HepG2 (cell line): ENCODE measurements around the gene MORN3. TPM values are rescaled to one million over a fixed set of nuclear protein-coding genes. Genes with fewer than 3 reads are reported as not detected.

ENCODE experiments used
- CEBPG ChIP-seq: IDR thresholded peaks from 2 replicates; pipeline ENCODE4 v1.6.1; 2016
- ERF ChIP-seq: IDR thresholded peaks from 2 replicates; pipeline ENCODE4 v1.6.1; 2018; ENCODE audit warnings: missing biosample characterization, missing genetic modification reagents
- GATAD1 ChIP-seq: IDR thresholded peaks from 2 replicates; pipeline ENCODE4 v1.6.1; 2016; ENCODE audit warnings: missing genetic modification reagents, missing compliant biosample characterization
- GPBP1L1 ChIP-seq: sonication (generic); formaldehyde crosslinking; IDR thresholded peaks from 2 replicates; pipeline ENCODE4 v1.5.0; 2020; ENCODE audit warnings: mild to moderate bottlenecking, missing genetic modification reagents
- HDAC1 ChIP-seq: sonication (generic); formaldehyde crosslinking; IDR thresholded peaks from 2 replicates; pipeline ENCODE4 v1.5.1; 2020; ENCODE audit warnings: mild to moderate bottlenecking, missing genetic modification reagents
- KLF11 ChIP-seq: IDR thresholded peaks from 2 replicates; pipeline ENCODE4 v1.6.1; 2016; ENCODE audit warnings: missing compliant biosample characterization
- KLF15 ChIP-seq: sonication (generic); formaldehyde crosslinking; IDR thresholded peaks from 2 replicates; pipeline ENCODE4 v1.8.1; 2023; ENCODE audit warnings: borderline replicate concordance, mild to moderate bottlenecking, inconsistent platforms, missing genetic modification reagents, mixed read lengths
- KLF9 ChIP-seq: IDR thresholded peaks from 2 replicates; pipeline ENCODE4 v1.6.1; 2016; ENCODE audit warnings: low read depth
- NAIF1 ChIP-seq: sonication (generic); formaldehyde crosslinking; IDR thresholded peaks from 2 replicates; pipeline ENCODE4 v1.5.0; 2020; ENCODE audit warnings: mild to moderate bottlenecking, missing genetic modification reagents, borderline replicate concordance
- NPAS2 ChIP-seq: sonication (generic); formaldehyde crosslinking; IDR thresholded peaks from 2 replicates; pipeline ENCODE4 v1.8.0; 2022; ENCODE audit warnings: mild to moderate bottlenecking, missing genetic modification reagents, borderline replicate concordance
- SNAPC4 ChIP-seq: sonication (generic); formaldehyde crosslinking; IDR thresholded peaks from 2 replicates; pipeline ENCODE4 v1.4.0; 2020; ENCODE audit warnings: mild to moderate bottlenecking, missing genetic modification reagents
- SP2 ChIP-seq: sonication (generic); formaldehyde crosslinking; IDR thresholded peaks from 2 replicates; pipeline ENCODE4 v1.5.1; 2020; ENCODE audit warnings: mild to moderate bottlenecking, missing genetic modification reagents
- TAF1 ChIP-seq: sonication (generic); formaldehyde crosslinking; IDR thresholded peaks from 2 replicates; pipeline ENCODE4 v1.4.0; 2020; ENCODE audit warnings: missing genetic modification reagents
- TCF7L2 ChIP-seq: IDR thresholded peaks from 2 replicates; pipeline ENCODE4 v1.6.1; 2011; ENCODE audit warnings: mild to moderate bottlenecking, low read depth, low read length, moderate library complexity
- TFDP1 ChIP-seq: IDR thresholded peaks from 2 replicates; pipeline ENCODE4 v1.6.1; 2016; ENCODE audit warnings: missing compliant biosample characterization, missing genetic modification reagents, borderline replicate concordance
- ZBTB34 ChIP-seq: sonication (generic); formaldehyde crosslinking; IDR thresholded peaks from 2 replicates; pipeline ENCODE4 v1.8.0; 2022; ENCODE audit warnings: mild to moderate bottlenecking, missing genetic modification reagents
- ZFX ChIP-seq: sonication (generic); formaldehyde crosslinking; IDR thresholded peaks from 2 replicates; pipeline ENCODE4 v1.4.0; 2020; ENCODE audit warnings: mild to moderate bottlenecking, low read depth, missing genetic modification reagents, moderate library complexity
- ZMYM2 ChIP-seq: sonication (generic); formaldehyde crosslinking; IDR thresholded peaks from 2 replicates; pipeline ENCODE4 v1.8.0; 2022; ENCODE audit warnings: mild to moderate bottlenecking, missing genetic modification reagents
- ZNF615 ChIP-seq: sonication (generic); formaldehyde crosslinking; IDR thresholded peaks from 2 replicates; pipeline ENCODE4 v1.5.0; 2020; ENCODE audit warnings: mild to moderate bottlenecking, missing genetic modification reagents, borderline replicate concordance
- ZNF766 ChIP-seq: sonication (generic); formaldehyde crosslinking; IDR thresholded peaks from 2 replicates; pipeline ENCODE4 v1.5.0; 2020; ENCODE audit warnings: missing genetic modification reagents, borderline replicate concordance
- polyA plus RNA-seq, 8 experiments: library from polyadenylated mRNA; depleted of rRNA in 3 of 8; stranded (reverse) in 7 of 8; unstranded in 1 of 8; fragments of >200 nt; fragmentation: Illumina TruSeq in 4 of 8; extraction: Trizol in 4 of 8; gene quantifications; 2 replicates each; pipeline versions ENCODE4 v1.2.1 to v1.2.3, GENCODE V29; 2011 to 2016; ENCODE audit warnings: low read depth in 4 of 8, missing spikeins in 1 of 8, mixed read lengths in 1 of 8; ENCODE audit not compliant: insufficient read depth in 1 of 8
- total RNA-seq, 5 experiments: library from RNA; depleted of rRNA; stranded (reverse); fragments of >200 nt; fragmentation: Illumina TruSeq; extraction: Trizol; gene quantifications; 2 replicates each; pipeline ENCODE4 v1.2.3, GENCODE V29; 2016; ENCODE audit warnings: low read depth in 1 of 5

The MORN3 gene
- total and polyA plus RNA-seq, 2 of the 13 experiments (the other 11 are each of a cell fraction or from before 2014, with no cell fraction given) = 1.1 to 2.0 TPM

GRCh38 chr12:121626853-121627640 lies 42.4 kb downstream of the MORN3 start (continued):
- TF ChIP-seq ZNF615 (CRISPR knock-in tag) (no peak), NAIF1 (CRISPR knock-in tag) (no peak), KLF9 (CRISPR knock-in tag) (no peak), SNAPC4 (CRISPR knock-in tag) (no peak), ZBTB34 (no peak), ZNF766 (no peak), HDAC1 (CRISPR knock-in tag) (peak; percentile 41; the same call in 1 of the 2 replicates), SP2 (CRISPR knock-in tag) (peak; percentile 4; the same call in 1 of the 2 replicates), KLF15 (CRISPR knock-in tag) (0 out of 2 replicates have a peak, but pooled peaks have one; percentile 45), TCF7L2 (no peak), ZMYM2 (no peak), CEBPG (no peak), GPBP1L1 (CRISPR knock-in tag) (no peak), KLF11 (CRISPR knock-in tag) (no peak), ERF (CRISPR knock-in tag) (no peak), TAF1 (CRISPR knock-in tag) (peak; percentile 10; the same call in 1 of the 2 replicates), ZFX (CRISPR knock-in tag) (no peak), GATAD1 (CRISPR knock-in tag) (0 out of 2 replicates have a peak, but pooled peaks have one; percentile 2), TFDP1 (CRISPR knock-in tag) (no peak), NPAS2 (CRISPR knock-in tag) (no peak)
